Kidney (tissue), 14 donors: ENCODE data around the gene CLEC16A. TPM values are rescaled to one million over a fixed set of nuclear protein-coding genes. Genes with fewer than 3 reads are reported as not detected.

Experiments
- DNase-seq, 5 donors: peaks; one replicate each; pipeline ENCODE4 v3.0.0-alpha.2; 2013 to 2020
- FAIRE-seq: peaks from 2 replicates; lab custom pipeline; 2012; peaks lifted over from hg19 to GRCh38; lab: Jason Lieb, UNC
- H3K27ac ChIP-seq, 2 donors: one replicate each; pipeline ENCODE4 v1.7.0; 2013; ENCODE audit warnings: low read depth in 2 of 2, low read length in 2 of 2, inconsistent platforms in 1 of 2
- H3K27me3 ChIP-seq: one replicate; pipeline ENCODE4 v1.7.1; 2013; ENCODE audit warnings: low read length, inconsistent platforms; ENCODE audit not compliant: control insufficient read depth, insufficient read depth
- H3K36me3 ChIP-seq, 3 donors: one replicate each; pipeline versions ENCODE4 v1.7.0 to v1.7.1; 2013; ENCODE audit warnings: low read length in 3 of 3, control low read depth in 1 of 3, inconsistent platforms in 1 of 3; ENCODE audit not compliant: insufficient read depth in 3 of 3, control insufficient read depth in 2 of 3
- H3K4me1 ChIP-seq, 3 donors: one replicate each; pipeline versions ENCODE4 v1.7.0 to v1.7.1; 2013; ENCODE audit warnings: low read length in 3 of 3, inconsistent platforms in 1 of 3, low read depth in 1 of 3; ENCODE audit not compliant: control insufficient read depth in 2 of 3, insufficient read depth in 2 of 3
- H3K4me3 ChIP-seq, 3 donors: one replicate each; pipeline versions ENCODE4 v1.7.0 to v1.8.1; 2013; ENCODE audit warnings: low read length in 3 of 3, control low read depth in 1 of 3, inconsistent platforms in 1 of 3
- H3K9ac ChIP-seq, 3 donors: one replicate each; pipeline versions ENCODE4 v1.7.0 to v1.7.1; 2013; ENCODE audit warnings: low read length in 3 of 3, control low read depth in 1 of 3, inconsistent platforms in 1 of 3
- H3K9me3 ChIP-seq, 3 donors: one replicate each; pipeline versions ENCODE4 v1.7.0 to v1.7.1; 2013; ENCODE audit warnings: low read length in 3 of 3, control low read depth in 1 of 3, inconsistent platforms in 1 of 3; ENCODE audit not compliant: control insufficient read depth in 2 of 3, insufficient read depth in 1 of 3
- intact Hi-C: fragments of 100-400 bp; cut with DNase I; formaldehyde crosslinking; loops from one replicate; pipeline ENCODE4 v1.11.1; 2022
- polyA plus RNA-seq: library from polyadenylated mRNA; stranded (reverse); fragments of 350-450 nt; fragmentation: Illumina TruSeq; extraction: RNeasy Lipid Tissue Mini Kit (QIAGEN cat#74804); gene quantifications from one replicate; pipeline ENCODE4 v1.2.3, GENCODE V29; 2014; ENCODE audit warnings: low read depth, low replicate concordance; ENCODE audit not compliant: insufficient read depth
- total RNA-seq: library from RNA; stranded (reverse); fragmentation: NEBNext Ultra II Directional; extraction: Animal tissue kit (Norgen Biotek cat#: 25700); gene quantifications from one replicate; pipeline ENCODE4 v1.2.1, GENCODE V29; 2021
- TF ChIP-seq, protein P1 (sequence below): IDR thresholded peaks from 3 replicates; pipeline ENCODE4 v1.5.1; 2012; ENCODE audit warnings: mild to moderate bottlenecking, moderate library complexity, borderline replicate concordance; ENCODE audit not compliant: insufficient read depth; ENCODE audit errors: extremely low read depth
- donor health status: control.
- donor health status: control.
- donor health status: control.
- donor health status: control.
- donor health status: control.
- donor health status: DM: yes; HTN: yes; CAD: no.
- donor health status: Normal renal cell carcinoma (clear cell type).

The CLEC16A gene
- total and polyA plus RNA-seq, 2 donors from 2014 or later = 10.8 to 51.9 TPM

DNA sequence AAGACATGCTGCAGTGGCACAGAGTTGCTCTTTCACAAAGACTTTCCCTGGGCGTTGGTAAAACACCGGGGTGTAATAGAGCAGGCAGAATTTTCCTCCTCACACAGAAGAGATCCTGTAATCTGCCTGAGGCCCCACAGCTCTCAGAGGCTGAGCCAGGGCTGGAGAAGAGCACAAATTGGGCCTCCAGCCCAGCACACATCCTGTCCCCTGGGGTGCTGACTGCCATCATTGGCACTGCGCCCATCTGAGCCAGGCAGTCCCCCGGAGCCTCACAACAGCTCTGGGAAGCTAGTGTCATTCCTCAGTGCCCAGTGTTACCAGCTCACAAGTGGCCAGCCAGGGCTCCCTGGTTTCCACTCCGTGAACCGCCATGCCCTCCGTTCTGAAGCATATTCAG lies 192.2 kb downstream of the CLEC16A start:
- H3K9ac ChIP-seq = no peak overlapping the region
- FAIRE-seq (no peak), DNase-seq (no peak)
- intact Hi-C loops = no loop called here
- no peak overlapping the region for H3K4me3 ChIP-seq
- no peaks in the 10 kb centered on the region for H3K9me3 ChIP-seq
- TF ChIP-seq, protein P1, sequence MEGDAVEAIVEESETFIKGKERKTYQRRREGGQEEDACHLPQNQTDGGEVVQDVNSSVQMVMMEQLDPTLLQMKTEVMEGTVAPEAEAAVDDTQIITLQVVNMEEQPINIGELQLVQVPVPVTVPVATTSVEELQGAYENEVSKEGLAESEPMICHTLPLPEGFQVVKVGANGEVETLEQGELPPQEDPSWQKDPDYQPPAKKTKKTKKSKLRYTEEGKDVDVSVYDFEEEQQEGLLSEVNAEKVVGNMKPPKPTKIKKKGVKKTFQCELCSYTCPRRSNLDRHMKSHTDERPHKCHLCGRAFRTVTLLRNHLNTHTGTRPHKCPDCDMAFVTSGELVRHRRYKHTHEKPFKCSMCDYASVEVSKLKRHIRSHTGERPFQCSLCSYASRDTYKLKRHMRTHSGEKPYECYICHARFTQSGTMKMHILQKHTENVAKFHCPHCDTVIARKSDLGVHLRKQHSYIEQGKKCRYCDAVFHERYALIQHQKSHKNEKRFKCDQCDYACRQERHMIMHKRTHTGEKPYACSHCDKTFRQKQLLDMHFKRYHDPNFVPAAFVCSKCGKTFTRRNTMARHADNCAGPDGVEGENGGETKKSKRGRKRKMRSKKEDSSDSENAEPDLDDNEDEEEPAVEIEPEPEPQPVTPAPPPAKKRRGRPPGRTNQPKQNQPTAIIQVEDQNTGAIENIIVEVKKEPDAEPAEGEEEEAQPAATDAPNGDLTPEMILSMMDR = no peak
- H3K27me3 ChIP-seq = no peaks in the 10 kb centered on the region
- H3K4me1 ChIP-seq = peaks cover 13 to 27% (median 14%) of the 10 kb centered on the region in 3 donors
- H3K36me3 ChIP-seq = no peaks in the 10 kb centered on the region
- no peak overlapping the region for H3K27ac ChIP-seq

DNA sequence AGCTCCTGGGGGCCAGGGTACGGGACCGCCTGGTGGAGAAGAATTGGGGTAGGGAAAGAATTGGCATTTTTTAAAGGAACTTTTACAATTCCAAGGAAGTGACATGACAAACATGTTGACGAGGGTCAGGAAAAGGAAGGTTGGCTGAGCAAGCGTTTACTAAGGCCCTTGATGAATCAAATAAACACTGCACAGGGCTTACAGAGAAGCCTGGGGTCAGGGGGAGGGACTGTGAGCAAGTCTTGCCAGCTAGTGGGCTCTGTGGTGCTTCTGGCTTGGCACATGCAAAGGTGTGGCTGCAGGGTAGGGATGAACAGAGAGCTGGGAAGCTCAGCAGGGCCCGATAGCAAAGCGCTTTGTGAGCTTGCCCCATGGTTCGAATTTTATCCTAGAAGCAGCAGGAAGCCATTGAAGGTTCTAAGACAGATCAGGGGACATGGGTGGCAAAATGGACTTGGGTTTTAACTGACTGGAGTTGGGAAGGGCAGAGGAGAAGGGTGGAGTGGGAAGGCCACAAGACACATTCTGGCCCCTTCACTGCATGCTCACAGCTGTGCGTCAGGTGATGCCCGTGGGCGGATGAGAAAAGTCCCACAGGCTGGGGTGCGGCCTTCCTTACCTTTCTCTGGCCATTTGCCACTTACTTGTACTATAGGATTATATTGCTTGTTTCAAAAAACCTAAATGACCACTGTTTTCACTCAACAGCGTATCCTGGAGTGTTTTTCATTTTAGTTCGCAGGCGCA lies 193.8 kb downstream of the CLEC16A start:
- DNase-seq (no peak), FAIRE-seq (no peak)
- Histone ChIP-seq H3K27ac (no peak overlapping the region), H3K4me1 (peaks cover 6 to 15% (median 6%) of the 10 kb centered on the region in 3 donors), H3K36me3 (no peaks in the 10 kb centered on the region), H3K9ac (no peak overlapping the region), H3K4me3 (no peak overlapping the region), H3K27me3 (no peaks in the 10 kb centered on the region), H3K9me3 (no peaks in the 10 kb centered on the region)
- TF ChIP-seq, protein P1 = no peak
- intact Hi-C loops = no loop called here

GRCh38 chr16:11138769-11139325 lies 194.5 kb downstream of the CLEC16A start:
- no peak overlapping the region for H3K9ac ChIP-seq
- H3K27ac ChIP-seq = no peak overlapping the region
- peaks cover under 1 to 11% (median under 1%) of the 10 kb centered on the region in 3 donors for H3K4me1 ChIP-seq
- no peaks in the 10 kb centered on the region for H3K27me3 ChIP-seq
- FAIRE-seq (no peak), DNase-seq (no peak)
- H3K36me3 ChIP-seq = no peaks in the 10 kb centered on the region
- H3K4me3 ChIP-seq = no peak overlapping the region
- TF ChIP-seq, protein P1 = no peak
- intact Hi-C loops = no loop called here
- no peaks in the 10 kb centered on the region for H3K9me3 ChIP-seq
